Measurements from ENCODE around the gene EMILIN2.
"Not testable (repeated sequence)": the region's sequence is repeated elsewhere in the genome, so short reads cannot be mapped to it uniquely, and the experiment has no call there.

EMILIN2 gene

GRCh38 chr18:2846636-2847316 is at the start of gene EMILIN2:
Gene EMILIN2 (plus strand): TSS chr18:2847006. CDS start chr18:2847189, 183 bp downstream.
- peak; percentile 46 for DNase-seq

GRCh38 chr18:2797951-2798350 is 48.9 kb upstream of the EMILIN2 start:
- DNase-seq: no peak

GRCh38 chr18:2799369-2799768 is 47.4 kb upstream of the EMILIN2 start:
- no peak for DNase-seq

- DNase-seq: no peak
Observed at GRCh38 chr18:2805970-2806943, 40.5 kb upstream of the EMILIN2 start.

- not testable (repeated sequence) for DNase-seq
Observed at GRCh38 chr18:2808640-2809039, 38.2 kb upstream of the EMILIN2 start.

GRCh38 chr18:2809666-2810183 is 37.1 kb upstream of the EMILIN2 start:
- DNase-seq: not testable (repeated sequence)

GRCh38 chr18:2811416-2811815 is 35.4 kb upstream of the EMILIN2 start:
- DNase-seq: no peak

GRCh38 chr18:2814928-2815327 is 31.9 kb upstream of the EMILIN2 start:
- DNase-seq: no peak

- no peak for DNase-seq
Observed at GRCh38 chr18:2818281-2818680, 28.5 kb upstream of the EMILIN2 start.

GRCh38 chr18:2821695-2822094 is 25.1 kb upstream of the EMILIN2 start:
- no peak for DNase-seq

- DNase-seq: no peak
Observed at GRCh38 chr18:2822213-2822921, 24.4 kb upstream of the EMILIN2 start.

- no peak for DNase-seq
Observed at GRCh38 chr18:2823202-2823601, 23.6 kb upstream of the EMILIN2 start.

GRCh38 chr18:2823966-2824365 is 22.8 kb upstream of the EMILIN2 start:
- DNase-seq: no peak

- no peak for DNase-seq
Observed at GRCh38 chr18:2824865-2825264, 21.9 kb upstream of the EMILIN2 start.

- no peak for DNase-seq
Observed at GRCh38 chr18:2825613-2826175, 21.1 kb upstream of the EMILIN2 start.

GRCh38 chr18:2826581-2826980 is 20.2 kb upstream of the EMILIN2 start:
- DNase-seq: no peak

- DNase-seq: no peak
Observed at GRCh38 chr18:2827061-2827460, 19.7 kb upstream of the EMILIN2 start.

- DNase-seq: not testable (repeated sequence)
Observed at GRCh38 chr18:2836118-2836517, 10.7 kb upstream of the EMILIN2 start.

- DNase-seq: not testable (repeated sequence)
Observed at GRCh38 chr18:2837290-2837689, 9.5 kb upstream of the EMILIN2 start.

GRCh38 chr18:2839202-2839601 is 7.6 kb upstream of the EMILIN2 start:
- DNase-seq: no peak

GRCh38 chr18:2840521-2840920 is 6.3 kb upstream of the EMILIN2 start:
- no peak for DNase-seq

GRCh38 chr18:2843146-2843545 is 3.7 kb upstream of the EMILIN2 start:
- no peak for DNase-seq

GRCh38 chr18:2845172-2845571 is 1.6 kb upstream of the EMILIN2 start:
- DNase-seq: no peak
